Keratinocyte (primary cell): ENCODE measurements around the gene FOXC1.

ENCODE experiments used
- EZH2 ChIP-seq: IDR thresholded peaks from one replicate; pipeline ENCODE4 v1.6.1; 2012; ENCODE audit warnings: inconsistent platforms, mild to moderate bottlenecking, low read length, moderate library complexity
- TF ChIP-seq, protein P1 (sequence below), 3 experiments: IDR thresholded peaks in 1 of 3; conservative IDR thresholded peaks in 1 of 3; optimal IDR thresholded peaks in 1 of 3; 2 replicates in 2 of 3; 3 replicates in 1 of 3; pipeline versions ENCODE3 to v1.5.1; 2011; ENCODE audit warnings: low read length in 3 of 3, mild to moderate bottlenecking in 3 of 3, moderate library complexity in 2 of 3, control low read depth in 1 of 3, inconsistent platforms in 1 of 3; ENCODE audit not compliant: insufficient read depth in 2 of 3; ENCODE audit errors: extremely low read depth in 1 of 3

DNA sequence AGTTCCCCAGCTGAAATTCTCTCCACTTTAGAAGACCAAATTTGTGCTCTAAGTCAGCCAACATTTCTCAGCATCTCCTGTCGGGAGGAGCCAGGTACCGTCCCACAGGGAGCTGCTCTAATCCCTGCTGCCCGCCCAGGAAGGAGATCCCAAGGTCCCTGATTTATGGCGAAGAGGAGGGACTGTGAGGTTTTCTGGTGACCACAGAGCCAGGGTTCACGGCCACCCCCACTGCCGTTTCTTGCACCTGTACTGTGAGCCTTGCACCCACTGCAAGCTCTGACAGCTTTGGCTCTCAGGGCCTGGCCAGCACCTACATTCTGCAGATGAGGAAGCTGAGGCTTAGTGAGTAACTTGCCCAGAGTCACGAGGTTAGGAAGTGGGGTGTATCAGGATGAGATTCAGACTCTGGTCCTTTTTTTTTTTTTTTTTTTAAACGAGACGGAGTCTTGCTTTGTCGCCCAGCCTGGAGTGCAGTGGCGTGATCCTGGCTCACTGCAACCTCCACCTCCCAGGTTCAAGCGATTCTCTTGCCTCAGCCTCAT lies 34.9 kb downstream of the FOXC1 start:
- TF ChIP-seq, protein P1, sequence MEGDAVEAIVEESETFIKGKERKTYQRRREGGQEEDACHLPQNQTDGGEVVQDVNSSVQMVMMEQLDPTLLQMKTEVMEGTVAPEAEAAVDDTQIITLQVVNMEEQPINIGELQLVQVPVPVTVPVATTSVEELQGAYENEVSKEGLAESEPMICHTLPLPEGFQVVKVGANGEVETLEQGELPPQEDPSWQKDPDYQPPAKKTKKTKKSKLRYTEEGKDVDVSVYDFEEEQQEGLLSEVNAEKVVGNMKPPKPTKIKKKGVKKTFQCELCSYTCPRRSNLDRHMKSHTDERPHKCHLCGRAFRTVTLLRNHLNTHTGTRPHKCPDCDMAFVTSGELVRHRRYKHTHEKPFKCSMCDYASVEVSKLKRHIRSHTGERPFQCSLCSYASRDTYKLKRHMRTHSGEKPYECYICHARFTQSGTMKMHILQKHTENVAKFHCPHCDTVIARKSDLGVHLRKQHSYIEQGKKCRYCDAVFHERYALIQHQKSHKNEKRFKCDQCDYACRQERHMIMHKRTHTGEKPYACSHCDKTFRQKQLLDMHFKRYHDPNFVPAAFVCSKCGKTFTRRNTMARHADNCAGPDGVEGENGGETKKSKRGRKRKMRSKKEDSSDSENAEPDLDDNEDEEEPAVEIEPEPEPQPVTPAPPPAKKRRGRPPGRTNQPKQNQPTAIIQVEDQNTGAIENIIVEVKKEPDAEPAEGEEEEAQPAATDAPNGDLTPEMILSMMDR (optimal IDR thresholded peaks at IDR 0.05 in 1 of 3, IDR thresholded peaks at IDR 0.05 in 1 of 3, conservative IDR thresholded peaks at IDR 0.05 in 1 of 3; ENCODE audit: extremely low read depth in 1 of 3, insufficient read depth in 2 of 3, low read length in 3 of 3) = no peak
- TF ChIP-seq EZH2 = no peak
